GM23338 (cell line): ENCODE results near the gene NWD2. TPM values are rescaled to one million over a fixed set of nuclear protein-coding genes. Genes with fewer than 3 reads are reported as not detected.

Experiments
- ATAC-seq: fragments of 200-7000 bp; cut with Tn5 transposase; 3 replicates; pipeline ENCODE4 v1.9.1; 2020
- DNase-seq: peaks from one replicate; pipeline ENCODE4 v3.0.0-alpha.2; 2015; ENCODE audit warnings: low spot score
- H2AFZ ChIP-seq: fragments of 200-600 bp; sonication (generic); 2 replicates; pipeline ENCODE4 v1.8.0; 2016; ENCODE audit warnings: antibody characterized with exemption, mild to moderate bottlenecking, moderate library complexity
- H3F3A ChIP-seq: fragments of 200-600 bp; sonication (generic); replicated peaks from 2 replicates; pipeline ENCODE4 v1.8.0; 2017; ENCODE audit warnings: antibody characterized with exemption, mixed run types, low read depth
- H3K27ac ChIP-seq: fragments of 200-600 bp; sonication (generic); 2 replicates; pipeline ENCODE4 v1.6.1; 2016; ENCODE audit warnings: low read depth
- H3K27me3 ChIP-seq: fragments of 200-600 bp; sonication (generic); 2 replicates; pipeline ENCODE4 v1.8.0; 2016; ENCODE audit warnings: mild to moderate bottlenecking, mixed run types, moderate library complexity; ENCODE audit not compliant: insufficient read depth
- H3K36me3 ChIP-seq: fragments of 200-600 bp; sonication (generic); 2 replicates; pipeline ENCODE4 v1.8.0; 2016; ENCODE audit warnings: mild to moderate bottlenecking; ENCODE audit not compliant: insufficient read depth
- H3K4me1 ChIP-seq: fragments of 200-600 bp; sonication (generic); 2 replicates; pipeline ENCODE4 v1.8.0; 2016; ENCODE audit warnings: mild to moderate bottlenecking, moderate library complexity; ENCODE audit not compliant: insufficient read depth
- H3K4me2 ChIP-seq: fragments of 200-600 bp; sonication (generic); 2 replicates; pipeline ENCODE4 v1.7.1; 2017; ENCODE audit warnings: mixed run types
- H3K4me3 ChIP-seq: fragments of 200-600 bp; sonication (generic); 2 replicates; pipeline ENCODE4 v1.6.1; 2016; ENCODE audit warnings: mixed run types
- H3K79me2 ChIP-seq: fragments of 200-600 bp; sonication (generic); replicated peaks from 2 replicates; pipeline ENCODE4 v1.8.0; 2017; ENCODE audit warnings: mild to moderate bottlenecking; ENCODE audit not compliant: insufficient read depth
- H3K9me2 ChIP-seq: fragments of 200-600 bp; sonication (generic); 2 replicates; pipeline ENCODE4 v1.8.0; 2017; ENCODE audit not compliant: insufficient read depth
- H4K20me1 ChIP-seq: fragments of 200-600 bp; sonication (generic); replicated peaks from 2 replicates; pipeline ENCODE4 v1.8.0; 2017; ENCODE audit warnings: mild to moderate bottlenecking; ENCODE audit not compliant: insufficient read depth
- H3K27ac Mint-ChIP-seq: 2 replicates; pipeline ENCODE4 v1.8.0; 2020; ENCODE audit warnings: inconsistent platforms, mild to moderate bottlenecking, moderate library complexity, mixed read lengths
- H3K27me3 Mint-ChIP-seq: 3 replicates; pipeline ENCODE4 v1.8.0; 2022; ENCODE audit warnings: low read depth, mild to moderate bottlenecking, moderate library complexity, mixed read lengths, inconsistent platforms; ENCODE audit not compliant: insufficient read depth, poor library complexity
- H3K36me3 Mint-ChIP-seq: 3 replicates; pipeline ENCODE4 v1.8.0; 2021; ENCODE audit warnings: low read depth, mild to moderate bottlenecking, inconsistent platforms, moderate library complexity, mixed read lengths
- H3K4me1 Mint-ChIP-seq: 3 replicates; pipeline ENCODE4 v1.8.0; 2020; ENCODE audit warnings: mild to moderate bottlenecking, inconsistent platforms, mixed read lengths
- H3K4me3 Mint-ChIP-seq: 3 replicates; pipeline ENCODE4 v1.8.0; 2021; ENCODE audit warnings: moderate library complexity, mild to moderate bottlenecking, inconsistent platforms, mixed read lengths
- H3K9me3 Mint-ChIP-seq: 3 replicates; pipeline ENCODE4 v1.8.0; 2020; ENCODE audit warnings: moderate library complexity, mild to moderate bottlenecking, inconsistent platforms, mixed read lengths
- CREB1 ChIP-seq: fragments of 250-450 bp; sonication (Bioruptor Pico); IDR thresholded peaks from 2 replicates; pipeline ENCODE4 v1.5.0; 2020; ENCODE audit warnings: low read depth, mild to moderate bottlenecking, moderate library complexity
- ETS1 ChIP-seq: IDR thresholded peaks from 2 replicates; pipeline ENCODE4 v1.6.1; 2016; ENCODE audit warnings: antibody characterized with exemption
- EZH2 ChIP-seq: fragments of 200-600 bp; sonication (generic); IDR thresholded peaks from one replicate; pipeline ENCODE4 v1.8.0; 2017; ENCODE audit warnings: antibody characterized with exemption, mild to moderate bottlenecking, low read depth; ENCODE audit not compliant: unreplicated experiment
- EZH2phosphoT487 ChIP-seq: fragments of 200-600 bp; sonication (generic); IDR thresholded peaks from one replicate; pipeline ENCODE4 v1.8.1; 2018; ENCODE audit warnings: antibody characterized with exemption; ENCODE audit not compliant: unreplicated experiment
- JUNB ChIP-seq: IDR thresholded peaks from one replicate; pipeline ENCODE4 v1.6.1; 2016; ENCODE audit warnings: antibody characterized with exemption; ENCODE audit not compliant: unreplicated experiment
- NANOG ChIP-seq: IDR thresholded peaks from 2 replicates; pipeline ENCODE4 v1.6.1; 2016; ENCODE audit warnings: antibody characterized with exemption, borderline replicate concordance
- POLR2AphosphoS5 ChIP-seq: IDR thresholded peaks from 2 replicates; pipeline ENCODE4 v1.6.1; 2016; ENCODE audit warnings: antibody characterized with exemption, low read depth
- STAT1 ChIP-seq: IDR thresholded peaks from one replicate; pipeline ENCODE4 v1.6.1; 2016; ENCODE audit warnings: antibody characterized with exemption; ENCODE audit not compliant: unreplicated experiment
- ZNF114 ChIP-seq: fragments of 250-450 bp; sonication (Bioruptor Pico); IDR thresholded peaks from 2 replicates; pipeline ENCODE4 v1.5.0; 2020; ENCODE audit warnings: mild to moderate bottlenecking, moderate library complexity
- ZNF331 ChIP-seq: fragments of 250-450 bp; sonication (Bioruptor Pico); IDR thresholded peaks from 2 replicates; pipeline ENCODE4 v1.5.0; 2020; ENCODE audit warnings: low read depth, mild to moderate bottlenecking, moderate library complexity
- polyA plus RNA-seq: library from polyadenylated mRNA; unstranded; fragments of >200 nt; fragmentation: Nextera tagmentation; extraction: Ambion mirVana; gene quantifications from 2 replicates; pipeline ENCODE4 v1.2.1, GENCODE V29; 2016
- total RNA-seq: library from RNA; depleted of rRNA; stranded (reverse); fragments of >200 nt; shearing (Covaris generic); gene quantifications from 2 replicates; pipeline ENCODE4 v1.2.3, GENCODE V29; 2014
- TF ChIP-seq, protein P1 (sequence below): fragments of 250-450 bp; sonication (Bioruptor Pico); IDR thresholded peaks from 2 replicates; pipeline ENCODE4 v1.5.0; 2020; ENCODE audit warnings: mild to moderate bottlenecking, moderate library complexity
- TF ChIP-seq, protein P2 (sequence below): IDR thresholded peaks from one replicate; pipeline ENCODE4 v1.6.1; 2018; ENCODE audit warnings: antibody characterized with exemption; ENCODE audit not compliant: unreplicated experiment
- TF ChIP-seq, protein P3 (sequence below), 2 experiments: fragments of 200-600 bp in 1 of 2; sonication (generic) in 1 of 2; conservative IDR thresholded peaks; 2 replicates each; pipeline versions ENCODE4 v1.5.1 to v1.6.1; 2016 to 2017; ENCODE audit warnings: antibody characterized with exemption in 2 of 2, low read depth in 2 of 2, mild to moderate bottlenecking in 2 of 2, moderate library complexity in 1 of 2

NWD2 gene
- total and polyA plus RNA-seq, 2 experiments from 2014 or later: 0.07 TPM; not detected in 1

DNA sequence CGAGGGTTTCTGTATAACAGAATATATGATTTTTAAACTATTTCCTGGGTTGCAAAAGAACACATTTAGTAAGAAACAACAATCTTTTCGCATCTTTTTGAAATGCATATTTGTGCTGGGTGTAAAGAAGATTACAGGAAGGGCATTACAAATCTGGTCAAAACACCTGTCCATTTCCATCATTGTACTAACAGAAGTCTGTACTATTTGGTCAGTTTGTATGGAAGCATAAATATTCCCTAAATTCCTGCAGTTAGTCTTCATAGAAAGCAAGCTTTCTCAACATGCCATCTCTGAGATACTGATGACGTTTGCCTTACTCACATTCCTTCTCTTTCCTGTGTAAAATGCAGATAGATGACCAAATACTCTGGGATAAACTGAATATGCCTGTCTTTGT, 203.3 kb downstream of the NWD2 start (continued):
- TF ChIP-seq JUNB: no peak
- no peak for TF ChIP-seq ZNF331
- no peak for TF ChIP-seq NANOG
- no peak for TF ChIP-seq POLR2AphosphoS5
- no peak for TF ChIP-seq EZH2phosphoT487
- no peak for TF ChIP-seq EZH2
- TF ChIP-seq ETS1: no peak

GRCh38 chr4:37450309-37450708, 205.8 kb downstream of the NWD2 start:
- H3K4me1 ChIP-seq: peaks cover 13% of the 10 kb centered on the region
- H3K36me3 ChIP-seq: no peaks in the 10 kb centered on the region
- no peaks in the 10 kb centered on the region for H3K36me3 Mint-ChIP-seq
- no peaks in the 10 kb centered on the region for H3K9me3 Mint-ChIP-seq
- peaks cover 20% of the 10 kb centered on the region for H3K27me3 ChIP-seq
- H3K79me2 ChIP-seq: no peaks in the 10 kb centered on the region
- no peak overlapping the region for H3K27ac ChIP-seq
- ATAC-seq (no peak), DNase-seq (no peak)
- H3K9me2 ChIP-seq: peaks cover 4% of the 10 kb centered on the region; the same call in 1 of the 2 replicates
- peaks cover 12% of the 10 kb centered on the region for H3K4me1 Mint-ChIP-seq
- no peak overlapping the region for H3K4me2 ChIP-seq
- H4K20me1 ChIP-seq: no peaks in the 10 kb centered on the region
- no peak overlapping the region for H3K4me3 ChIP-seq
- peaks cover 11% of the 10 kb centered on the region for H3K27me3 Mint-ChIP-seq
- no peak overlapping the region for H3K27ac Mint-ChIP-seq
- H2AFZ ChIP-seq: no peak overlapping the region
- H3F3A ChIP-seq: no peaks in the 10 kb centered on the region
- H3K4me3 Mint-ChIP-seq: no peak overlapping the region
- no peak for TF ChIP-seq STAT1
- TF ChIP-seq, protein P1, sequence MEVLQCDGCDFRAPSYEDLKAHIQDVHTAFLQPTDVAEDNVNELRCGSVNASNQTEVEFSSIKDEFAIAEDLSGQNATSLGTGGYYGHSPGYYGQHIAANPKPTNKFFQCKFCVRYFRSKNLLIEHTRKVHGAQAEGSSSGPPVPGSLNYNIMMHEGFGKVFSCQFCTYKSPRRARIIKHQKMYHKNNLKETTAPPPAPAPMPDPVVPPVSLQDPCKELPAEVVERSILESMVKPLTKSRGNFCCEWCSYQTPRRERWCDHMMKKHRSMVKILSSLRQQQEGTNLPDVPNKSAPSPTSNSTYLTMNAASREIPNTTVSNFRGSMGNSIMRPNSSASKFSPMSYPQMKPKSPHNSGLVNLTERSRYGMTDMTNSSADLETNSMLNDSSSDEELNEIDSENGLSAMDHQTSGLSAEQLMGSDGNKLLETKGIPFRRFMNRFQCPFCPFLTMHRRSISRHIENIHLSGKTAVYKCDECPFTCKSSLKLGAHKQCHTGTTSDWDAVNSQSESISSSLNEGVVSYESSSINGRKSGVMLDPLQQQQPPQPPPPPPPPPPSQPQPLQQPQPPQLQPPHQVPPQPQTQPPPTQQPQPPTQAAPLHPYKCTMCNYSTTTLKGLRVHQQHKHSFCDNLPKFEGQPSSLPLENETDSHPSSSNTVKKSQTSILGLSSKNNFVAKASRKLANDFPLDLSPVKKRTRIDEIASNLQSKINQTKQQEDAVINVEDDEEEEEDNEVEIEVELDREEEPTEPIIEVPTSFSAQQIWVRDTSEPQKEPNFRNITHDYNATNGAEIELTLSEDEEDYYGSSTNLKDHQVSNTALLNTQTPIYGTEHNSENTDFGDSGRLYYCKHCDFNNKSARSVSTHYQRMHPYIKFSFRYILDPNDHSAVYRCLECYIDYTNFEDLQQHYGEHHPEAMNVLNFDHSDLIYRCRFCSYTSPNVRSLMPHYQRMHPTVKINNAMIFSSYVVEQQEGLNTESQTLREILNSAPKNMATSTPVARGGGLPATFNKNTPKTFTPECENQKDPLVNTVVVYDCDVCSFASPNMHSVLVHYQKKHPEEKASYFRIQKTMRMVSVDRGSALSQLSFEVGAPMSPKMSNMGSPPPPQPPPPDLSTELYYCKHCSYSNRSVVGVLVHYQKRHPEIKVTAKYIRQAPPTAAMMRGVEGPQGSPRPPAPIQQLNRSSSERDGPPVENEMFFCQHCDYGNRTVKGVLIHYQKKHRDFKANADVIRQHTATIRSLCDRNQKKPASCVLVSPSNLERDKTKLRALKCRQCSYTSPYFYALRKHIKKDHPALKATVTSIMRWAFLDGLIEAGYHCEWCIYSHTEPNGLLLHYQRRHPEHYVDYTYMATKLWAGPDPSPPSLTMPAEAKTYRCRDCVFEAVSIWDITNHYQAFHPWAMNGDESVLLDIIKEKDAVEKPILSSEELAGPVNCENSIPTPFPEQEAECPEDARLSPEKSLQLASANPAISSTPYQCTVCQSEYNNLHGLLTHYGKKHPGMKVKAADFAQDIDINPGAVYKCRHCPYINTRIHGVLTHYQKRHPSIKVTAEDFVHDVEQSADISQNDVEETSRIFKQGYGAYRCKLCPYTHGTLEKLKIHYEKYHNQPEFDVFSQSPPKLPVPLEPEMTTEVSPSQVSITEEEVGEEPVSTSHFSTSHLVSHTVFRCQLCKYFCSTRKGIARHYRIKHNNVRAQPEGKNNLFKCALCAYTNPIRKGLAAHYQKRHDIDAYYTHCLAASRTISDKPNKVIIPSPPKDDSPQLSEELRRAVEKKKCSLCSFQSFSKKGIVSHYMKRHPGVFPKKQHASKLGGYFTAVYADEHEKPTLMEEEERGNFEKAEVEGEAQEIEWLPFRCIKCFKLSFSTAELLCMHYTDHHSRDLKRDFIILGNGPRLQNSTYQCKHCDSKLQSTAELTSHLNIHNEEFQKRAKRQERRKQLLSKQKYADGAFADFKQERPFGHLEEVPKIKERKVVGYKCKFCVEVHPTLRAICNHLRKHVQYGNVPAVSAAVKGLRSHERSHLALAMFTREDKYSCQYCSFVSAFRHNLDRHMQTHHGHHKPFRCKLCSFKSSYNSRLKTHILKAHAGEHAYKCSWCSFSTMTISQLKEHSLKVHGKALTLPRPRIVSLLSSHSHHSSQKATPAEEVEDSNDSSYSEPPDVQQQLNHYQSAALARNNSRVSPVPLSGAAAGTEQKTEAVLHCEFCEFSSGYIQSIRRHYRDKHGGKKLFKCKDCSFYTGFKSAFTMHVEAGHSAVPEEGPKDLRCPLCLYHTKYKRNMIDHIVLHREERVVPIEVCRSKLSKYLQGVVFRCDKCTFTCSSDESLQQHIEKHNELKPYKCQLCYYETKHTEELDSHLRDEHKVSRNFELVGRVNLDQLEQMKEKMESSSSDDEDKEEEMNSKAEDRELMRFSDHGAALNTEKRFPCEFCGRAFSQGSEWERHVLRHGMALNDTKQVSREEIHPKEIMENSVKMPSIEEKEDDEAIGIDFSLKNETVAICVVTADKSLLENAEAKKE (CRISPR knock-in tag): no peak
- no peak for TF ChIP-seq EZH2
- TF ChIP-seq, protein P2, sequence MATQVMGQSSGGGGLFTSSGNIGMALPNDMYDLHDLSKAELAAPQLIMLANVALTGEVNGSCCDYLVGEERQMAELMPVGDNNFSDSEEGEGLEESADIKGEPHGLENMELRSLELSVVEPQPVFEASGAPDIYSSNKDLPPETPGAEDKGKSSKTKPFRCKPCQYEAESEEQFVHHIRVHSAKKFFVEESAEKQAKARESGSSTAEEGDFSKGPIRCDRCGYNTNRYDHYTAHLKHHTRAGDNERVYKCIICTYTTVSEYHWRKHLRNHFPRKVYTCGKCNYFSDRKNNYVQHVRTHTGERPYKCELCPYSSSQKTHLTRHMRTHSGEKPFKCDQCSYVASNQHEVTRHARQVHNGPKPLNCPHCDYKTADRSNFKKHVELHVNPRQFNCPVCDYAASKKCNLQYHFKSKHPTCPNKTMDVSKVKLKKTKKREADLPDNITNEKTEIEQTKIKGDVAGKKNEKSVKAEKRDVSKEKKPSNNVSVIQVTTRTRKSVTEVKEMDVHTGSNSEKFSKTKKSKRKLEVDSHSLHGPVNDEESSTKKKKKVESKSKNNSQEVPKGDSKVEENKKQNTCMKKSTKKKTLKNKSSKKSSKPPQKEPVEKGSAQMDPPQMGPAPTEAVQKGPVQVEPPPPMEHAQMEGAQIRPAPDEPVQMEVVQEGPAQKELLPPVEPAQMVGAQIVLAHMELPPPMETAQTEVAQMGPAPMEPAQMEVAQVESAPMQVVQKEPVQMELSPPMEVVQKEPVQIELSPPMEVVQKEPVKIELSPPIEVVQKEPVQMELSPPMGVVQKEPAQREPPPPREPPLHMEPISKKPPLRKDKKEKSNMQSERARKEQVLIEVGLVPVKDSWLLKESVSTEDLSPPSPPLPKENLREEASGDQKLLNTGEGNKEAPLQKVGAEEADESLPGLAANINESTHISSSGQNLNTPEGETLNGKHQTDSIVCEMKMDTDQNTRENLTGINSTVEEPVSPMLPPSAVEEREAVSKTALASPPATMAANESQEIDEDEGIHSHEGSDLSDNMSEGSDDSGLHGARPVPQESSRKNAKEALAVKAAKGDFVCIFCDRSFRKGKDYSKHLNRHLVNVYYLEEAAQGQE: no peak
- TF ChIP-seq CREB1 (CRISPR knock-in tag): no peak
- no peak for TF ChIP-seq POLR2AphosphoS5
- TF ChIP-seq ZNF114 (CRISPR knock-in tag): no peak
- TF ChIP-seq, protein P3, sequence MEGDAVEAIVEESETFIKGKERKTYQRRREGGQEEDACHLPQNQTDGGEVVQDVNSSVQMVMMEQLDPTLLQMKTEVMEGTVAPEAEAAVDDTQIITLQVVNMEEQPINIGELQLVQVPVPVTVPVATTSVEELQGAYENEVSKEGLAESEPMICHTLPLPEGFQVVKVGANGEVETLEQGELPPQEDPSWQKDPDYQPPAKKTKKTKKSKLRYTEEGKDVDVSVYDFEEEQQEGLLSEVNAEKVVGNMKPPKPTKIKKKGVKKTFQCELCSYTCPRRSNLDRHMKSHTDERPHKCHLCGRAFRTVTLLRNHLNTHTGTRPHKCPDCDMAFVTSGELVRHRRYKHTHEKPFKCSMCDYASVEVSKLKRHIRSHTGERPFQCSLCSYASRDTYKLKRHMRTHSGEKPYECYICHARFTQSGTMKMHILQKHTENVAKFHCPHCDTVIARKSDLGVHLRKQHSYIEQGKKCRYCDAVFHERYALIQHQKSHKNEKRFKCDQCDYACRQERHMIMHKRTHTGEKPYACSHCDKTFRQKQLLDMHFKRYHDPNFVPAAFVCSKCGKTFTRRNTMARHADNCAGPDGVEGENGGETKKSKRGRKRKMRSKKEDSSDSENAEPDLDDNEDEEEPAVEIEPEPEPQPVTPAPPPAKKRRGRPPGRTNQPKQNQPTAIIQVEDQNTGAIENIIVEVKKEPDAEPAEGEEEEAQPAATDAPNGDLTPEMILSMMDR (conservative IDR thresholded peaks at IDR 0.05; ENCODE audit: low read depth in 2 of 2): no peak
- TF ChIP-seq NANOG: no peak
- TF ChIP-seq JUNB: no peak
